HUES64 (cell line): ENCODE results near the gene SLC4A1.

Experiments used
- H3K27ac ChIP-seq: 2 replicates; pipeline ENCODE4 v1.7.0; 2013; ENCODE audit warnings: low read depth, low read length, inconsistent platforms
- H3K27me3 ChIP-seq: 2 replicates; pipeline ENCODE4 v1.6.1; 2013; ENCODE audit warnings: mild to moderate bottlenecking, low read length; ENCODE audit not compliant: insufficient read depth
- H3K36me3 ChIP-seq: 2 replicates; pipeline ENCODE4 v1.6.1; 2013; ENCODE audit warnings: mild to moderate bottlenecking, low read length; ENCODE audit not compliant: insufficient read depth
- H3K4me1 ChIP-seq: 2 replicates; pipeline ENCODE4 v1.6.1; 2013; ENCODE audit warnings: mild to moderate bottlenecking, low read length, moderate library complexity; ENCODE audit not compliant: insufficient read depth
- H3K4me3 ChIP-seq: 2 replicates; pipeline ENCODE4 v1.5.1; 2013; ENCODE audit warnings: mild to moderate bottlenecking, low read length, moderate library complexity
- H3K9ac ChIP-seq: 2 replicates; pipeline ENCODE4 v1.6.1; 2013; ENCODE audit warnings: mild to moderate bottlenecking, low read depth, low read length
- H3K9me3 ChIP-seq: 2 replicates; pipeline ENCODE4 v1.6.1; 2013; ENCODE audit warnings: low read depth, low read length; ENCODE audit not compliant: insufficient read depth
- WGBS: fragments of 150-250, 120-280 bp; methylation state at CpG from one replicate; pipeline ENCODE4 v1.1.7; 2013; ENCODE audit warnings: missing lambda C conversion rate; 5-methylcytosine and 5-hydroxymethylcytosine counted together

Gene SLC4A1

GRCh38 chr17:44200478-44201155 lies 67.3 kb downstream of the SLC4A1 start:
- WGBS, result 10% methylated on average over 36 of the region's 36 CpGs

GRCh38 chr17:44199553-44200477 lies 68.1 kb downstream of the SLC4A1 start, which contains the start of gene ATXN7L3:
Gene ATXN7L3 (minus strand): TSS chr17:44199884. CDS start chr17:44198070, 1,814 bp downstream.
- peak within 1 kb of the TSS; percentile 85 for H3K4me3 ChIP-seq
- peak within 1 kb of the TSS; percentile 93 for H3K27ac ChIP-seq
- peaks cover 13% of the 10 kb centered on the region for H3K4me1 ChIP-seq
- peak within 1 kb of the TSS; percentile 87 for H3K9ac ChIP-seq
- WGBS, result under 1% methylated on average over 95 of the region's 126 CpGs
- H3K27me3 ChIP-seq, result no peaks in the 10 kb centered on the region
- H3K9me3 ChIP-seq, result no peaks in the 10 kb centered on the region
- peaks cover 30% of the 10 kb centered on the region for H3K36me3 ChIP-seq

More at GRCh38 chr17:44200478-44201155, 67.3 kb downstream of the SLC4A1 start:
- Histone ChIP-seq H3K27ac (peak overlapping the region; percentile 89), H3K4me3 (peak overlapping the region; percentile 71), H3K9ac (peak overlapping the region; percentile 83), H3K9me3 (no peaks in the 10 kb centered on the region), H3K36me3 (peaks cover 22% of the 10 kb centered on the region), H3K27me3 (no peaks in the 10 kb centered on the region), H3K4me1 (peaks cover 13% of the 10 kb centered on the region)

- H3K27ac ChIP-seq, result peak overlapping the region; percentile 93
- peaks cover 39% of the 10 kb centered on the region for H3K36me3 ChIP-seq
- H3K9ac ChIP-seq, result peak overlapping the region; percentile 87
- H3K4me3 ChIP-seq, result peak overlapping the region; percentile 85
- 0% methylated on average over 61 of the region's 68 CpGs for WGBS
- H3K9me3 ChIP-seq, result no peaks in the 10 kb centered on the region
- peaks cover 11% of the 10 kb centered on the region for H3K4me1 ChIP-seq
- no peaks in the 10 kb centered on the region for H3K27me3 ChIP-seq
Measured at GRCh38 chr17:44198721-44199552, 69.0 kb downstream of the SLC4A1 start.
